Diencephalon (tissue), 1 donor: Measurements from ENCODE around the gene BBS4. TPM values are rescaled to one million over a fixed set of nuclear protein-coding genes. Genes with fewer than 3 reads are reported as not detected.

Source experiments
- small RNA-seq: library from RNA; depleted of rRNA; stranded (forward); fragments of <200 nt; gene quantifications from one replicate; pipeline ENCODE3, GENCODE V24; 2014
- total RNA-seq: library from RNA; depleted of rRNA; stranded (reverse); fragments of >200 nt; gene quantifications from one replicate; pipeline ENCODE4 v1.2.3, GENCODE V29; 2014

The BBS4 gene
- total RNA-seq: 36.9 TPM

GRCh38 chr15:72685925-72686794 lies at the start of gene BBS4, which contains the start of gene HIGD2B:
BBS4 (plus strand) TSS chr15:72686207; CDS start chr15:72686228, 21 bp downstream.
HIGD2B (minus strand) TSS chr15:72686182; CDS start chr15:72676374, 9,808 bp downstream.

GRCh38 chr15:72654397-72654796 lies 31.6 kb upstream of the BBS4 start, which contains the start of gene GOLGA6B:
GOLGA6B (plus strand) TSS chr15:72654697; CDS start chr15:72654738, 41 bp downstream.

GRCh38 chr15:72783640-72784455 lies 97.8 kb downstream of the BBS4 start, which contains the start of gene ADPGK:
ADPGK (minus strand) TSS chr15:72783758; CDS start chr15:72783691, 67 bp downstream.

Small RNA genes within 50 kb of the gene (small RNA-seq; reads per million reads assigned to genes)
- gene RN7SL853P: not detected

Other genes with a start within 250 kb of the BBS4 start
- 46.8 TPM for gene ARIH1, start 211.9 kb upstream of the BBS4 start, total RNA-seq
- not detected for gene GOLGA6B, start 31.5 kb upstream of the BBS4 start, total RNA-seq
- not detected for gene HIGD2B, start within 50 bp of the BBS4 start, total RNA-seq
- gene ADPGK, start 97.6 kb downstream of the BBS4 start, total RNA-seq: 38.8 TPM